ENCODE measurements around the gene ACTR8.

ACTR8 gene

GRCh38 chr3:53862241-53862640 lies 19.7 kb downstream of the ACTR8 start:
- DNase-seq, result no peak

DNA sequence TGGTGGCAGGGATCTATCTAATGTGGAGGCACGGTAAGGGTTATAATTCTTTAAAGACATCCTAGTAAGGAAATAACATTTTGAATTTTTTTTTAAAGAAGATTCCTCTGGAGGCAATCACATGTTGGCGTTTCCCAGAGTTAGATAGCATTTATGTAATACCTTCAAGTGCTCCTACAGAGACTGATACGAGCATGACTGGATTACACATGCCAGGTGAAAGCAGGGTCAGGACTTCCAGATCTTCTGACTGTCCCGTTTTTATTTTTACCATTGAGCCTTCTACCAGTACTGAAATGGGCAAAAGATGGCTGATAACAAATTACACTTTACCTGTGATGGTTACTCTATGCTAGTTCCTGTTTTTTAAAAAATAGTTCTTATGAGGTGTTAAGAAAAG lies 21.8 kb downstream of the ACTR8 start:
- no peak for DNase-seq

GRCh38 chr3:53859178-53859577 lies 22.8 kb downstream of the ACTR8 start:
- no peak for DNase-seq

DNA sequence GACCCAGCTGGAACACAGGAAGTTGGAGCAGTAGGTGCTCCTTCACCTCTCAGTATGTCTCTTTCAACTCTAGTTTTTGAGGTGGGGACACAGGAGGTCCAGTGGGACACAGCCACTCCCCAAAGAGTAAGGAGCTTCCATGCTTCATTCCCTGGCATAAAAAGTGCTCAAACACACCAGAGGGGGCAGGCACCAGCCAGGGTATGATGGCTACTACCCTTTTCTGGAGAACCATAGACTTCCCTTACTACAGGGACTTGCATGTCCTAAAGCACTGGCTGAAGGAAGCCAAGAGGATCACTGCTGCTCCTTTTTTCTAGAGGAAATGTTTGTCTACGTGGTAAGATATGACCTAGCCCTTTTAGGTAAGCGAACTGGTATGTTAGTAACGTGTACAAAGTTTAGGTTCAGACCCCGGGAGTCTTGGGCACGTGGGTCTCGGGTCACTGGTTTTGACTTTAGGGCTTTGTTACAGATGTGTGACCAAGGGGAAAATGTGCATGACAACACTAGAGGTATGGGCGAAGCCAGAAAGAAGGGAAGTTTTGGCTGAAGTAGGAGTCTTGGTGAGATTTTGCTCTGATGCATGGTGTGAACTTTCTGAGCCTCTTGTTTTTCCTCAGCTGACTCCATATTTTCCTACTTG lies 23.7 kb downstream of the ACTR8 start:
- no peak for DNase-seq

DNA sequence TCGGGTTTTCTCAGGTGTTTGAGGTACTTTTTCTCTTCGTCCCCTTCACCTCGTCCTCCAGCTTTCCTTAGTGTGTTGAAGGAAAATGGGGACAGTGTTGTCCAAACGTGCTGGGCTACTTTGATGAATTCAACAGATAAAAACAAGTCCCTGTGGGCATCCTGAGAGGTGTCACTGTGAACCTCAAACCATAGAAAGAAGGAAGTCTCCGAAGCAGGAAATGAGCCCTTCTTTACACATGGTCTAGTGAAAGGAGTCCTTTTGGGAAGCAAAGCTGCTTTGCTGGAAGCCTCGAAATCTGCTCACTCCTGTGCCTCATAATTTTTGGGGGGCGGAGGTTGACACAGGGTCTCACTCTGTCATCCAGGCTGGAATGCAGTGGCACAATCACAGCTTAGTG lies 25.0 kb downstream of the ACTR8 start:
- DNase-seq, result no peak

DNA sequence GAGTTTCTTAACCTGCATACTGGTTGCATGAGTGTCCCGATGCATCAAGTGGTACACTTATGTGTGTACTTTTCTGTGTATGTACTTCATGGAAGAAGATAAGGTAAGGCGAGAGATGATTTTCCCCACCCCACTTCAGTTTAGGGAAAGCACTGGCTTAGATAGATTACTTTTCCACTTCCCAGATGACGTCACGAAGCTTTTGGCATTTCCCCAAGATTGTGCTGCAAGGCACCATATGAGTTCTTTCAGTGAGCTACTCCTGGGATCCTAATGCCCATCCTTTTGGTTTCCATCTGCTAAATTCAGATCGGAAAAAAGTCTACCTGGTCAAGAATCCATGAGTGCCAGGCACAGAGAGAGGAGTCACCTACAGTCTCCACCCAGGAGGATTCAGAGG lies 31.1 kb downstream of the ACTR8 start:
- DNase-seq, result no peak

DNA sequence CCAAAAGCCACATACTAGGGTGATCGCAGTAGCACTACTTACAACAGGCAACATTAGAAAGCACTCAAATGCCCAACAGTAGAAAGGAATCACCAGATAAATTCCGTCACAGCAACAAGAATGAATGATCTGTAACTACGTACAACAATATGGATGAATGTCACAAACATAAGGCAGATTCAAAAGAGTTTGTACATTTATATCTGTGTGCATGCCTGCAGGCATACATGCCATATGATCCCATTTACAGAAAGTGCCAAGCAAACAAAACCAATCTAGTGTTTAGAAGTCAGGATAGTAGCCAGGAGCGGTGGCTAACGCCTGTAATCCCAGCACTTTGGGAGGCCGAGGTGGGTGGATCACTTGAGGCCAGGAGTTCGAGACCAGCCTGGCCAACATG lies 32.0 kb downstream of the ACTR8 start:
- no peak for DNase-seq

GRCh38 chr3:53846851-53847155 lies 35.1 kb downstream of the ACTR8 start:
- no peak for DNase-seq

GRCh38 chr3:53846134-53846850 lies 35.7 kb downstream of the ACTR8 start, which contains the start of the genes CHDH and IL17RB:
CHDH (minus strand) TSS chr3:53846419; CDS start chr3:53824008, 22,411 bp downstream.
IL17RB (plus strand) TSS chr3:53846568; CDS start chr3:53846589, 21 bp downstream.
- DNase-seq, result peak; percentile 44

- no peak for DNase-seq
Observed at GRCh38 chr3:53845881-53846133, 36.1 kb downstream of the ACTR8 start.

- DNase-seq, result peak; percentile 8
Observed at GRCh38 chr3:53845103-53845880, 36.7 kb downstream of the ACTR8 start.

DNA sequence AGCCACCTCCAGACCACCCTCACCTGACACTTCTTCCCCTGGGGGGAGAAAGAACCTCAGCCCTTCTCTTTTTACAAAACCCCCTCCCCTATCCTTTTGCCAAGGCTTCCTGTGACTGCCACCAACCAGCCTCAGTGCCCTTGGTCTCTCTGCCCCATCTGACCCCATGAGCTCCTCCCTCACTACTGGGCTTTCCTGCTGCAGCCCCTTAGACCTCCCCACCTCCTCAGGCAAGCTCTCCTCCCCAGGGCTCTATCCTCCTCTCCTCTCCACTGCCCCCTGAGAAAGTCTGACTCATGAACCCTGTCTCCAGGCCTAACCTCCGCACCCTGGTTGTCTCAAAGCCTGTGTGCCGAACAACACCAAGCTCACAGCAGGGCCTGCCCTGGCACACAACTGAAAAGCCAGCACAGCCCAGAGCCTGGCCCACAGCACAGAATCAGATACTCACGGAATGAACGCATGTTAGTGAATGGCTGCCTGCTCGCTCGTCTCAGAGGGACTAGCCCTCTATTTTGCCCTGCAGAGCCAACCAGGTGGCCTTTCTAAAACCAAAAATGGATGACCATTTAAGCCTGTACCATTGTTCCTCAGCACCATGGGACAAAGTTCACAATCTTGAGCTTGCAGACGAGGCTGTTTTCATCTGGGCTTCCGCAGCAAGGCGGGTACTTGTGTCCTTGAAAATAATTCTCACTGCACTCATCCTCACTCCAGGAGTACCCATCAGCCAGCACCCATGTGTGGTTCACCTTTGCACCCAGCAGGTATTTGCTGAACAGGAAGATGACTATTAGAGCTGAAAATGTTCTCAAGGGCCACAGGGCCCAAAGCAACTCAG lies 37.5 kb downstream of the ACTR8 start:
- DNase-seq, result no peak

DNA sequence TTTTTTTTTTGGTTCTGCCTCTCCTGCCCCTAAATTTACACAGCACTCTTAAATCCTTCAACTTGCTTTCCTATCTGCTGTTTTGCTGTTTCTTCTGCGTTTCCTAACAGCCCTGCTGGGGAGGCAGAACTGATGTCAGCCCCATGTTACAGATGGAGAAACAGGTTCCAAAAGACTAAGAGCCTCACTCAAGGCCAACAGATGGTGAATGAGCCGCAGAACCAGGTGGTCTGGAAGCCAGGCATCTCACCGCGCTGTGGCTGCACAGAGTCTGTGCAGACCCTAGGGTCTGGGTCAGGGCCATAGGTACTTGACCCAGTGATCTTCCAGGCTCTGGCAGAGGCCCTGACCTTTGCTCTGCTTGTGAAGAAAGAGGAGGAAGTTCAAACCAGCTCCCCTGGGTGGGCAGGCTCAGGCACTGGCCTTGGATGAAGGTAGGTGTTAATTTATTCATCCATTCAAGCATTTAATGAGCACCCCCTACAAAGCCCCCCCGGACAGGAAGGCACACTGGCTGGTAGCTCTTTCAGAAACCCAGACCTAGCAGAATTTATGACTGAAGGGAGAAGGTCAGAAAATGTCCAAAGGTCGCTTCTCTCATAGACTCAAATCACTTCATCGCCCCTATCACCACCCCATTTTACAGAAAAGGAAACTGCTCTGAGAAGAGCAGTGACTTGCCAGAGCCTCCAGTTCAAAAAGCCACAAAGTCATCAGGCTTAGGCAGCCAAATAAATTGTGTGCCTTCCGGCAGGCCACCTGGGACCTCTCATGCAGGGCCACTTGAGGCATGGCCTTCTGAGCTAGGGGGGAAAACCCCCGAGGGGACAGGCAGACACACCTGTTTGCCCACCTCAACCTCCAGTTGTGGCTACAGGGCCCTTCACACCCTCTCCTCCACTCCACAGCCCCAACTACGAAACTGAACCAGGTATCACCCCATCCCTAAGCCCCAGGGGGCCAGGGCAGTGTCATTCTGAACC lies 38.5 kb downstream of the ACTR8 start:
- no peak for DNase-seq

GRCh38 chr3:53842436-53843194 lies 39.3 kb downstream of the ACTR8 start:
- no peak for DNase-seq

- DNase-seq, result no peak
Observed at GRCh38 chr3:53841296-53841695, 40.7 kb downstream of the ACTR8 start.

GRCh38 chr3:53837331-53837730 lies 44.6 kb downstream of the ACTR8 start:
- DNase-seq, result no peak

- no peak for DNase-seq
Observed at GRCh38 chr3:53836084-53836872, 45.7 kb downstream of the ACTR8 start.

DNA sequence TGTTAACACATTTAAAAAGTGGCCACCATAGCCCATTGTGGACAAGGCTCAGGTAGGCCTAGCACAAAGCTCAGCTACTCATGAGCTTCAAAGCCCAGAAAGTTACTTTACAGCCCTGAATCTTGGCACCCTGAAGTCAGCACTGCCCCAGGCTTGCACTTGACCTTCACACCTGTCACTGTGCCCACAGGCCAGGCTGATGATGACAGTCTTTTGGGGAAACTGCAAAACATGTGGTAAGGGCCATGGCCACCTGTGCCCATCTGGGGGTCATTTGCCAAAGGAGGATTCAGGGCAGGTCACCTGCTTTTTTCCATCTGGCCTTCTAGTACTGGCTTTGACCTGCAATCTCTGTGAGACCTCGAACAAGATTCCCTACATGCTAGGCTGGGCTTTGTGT lies 46.7 kb downstream of the ACTR8 start:
- DNase-seq, result no peak

GRCh38 chr3:53834429-53835095 lies 47.4 kb downstream of the ACTR8 start:
- DNase-seq, result no peak

DNA sequence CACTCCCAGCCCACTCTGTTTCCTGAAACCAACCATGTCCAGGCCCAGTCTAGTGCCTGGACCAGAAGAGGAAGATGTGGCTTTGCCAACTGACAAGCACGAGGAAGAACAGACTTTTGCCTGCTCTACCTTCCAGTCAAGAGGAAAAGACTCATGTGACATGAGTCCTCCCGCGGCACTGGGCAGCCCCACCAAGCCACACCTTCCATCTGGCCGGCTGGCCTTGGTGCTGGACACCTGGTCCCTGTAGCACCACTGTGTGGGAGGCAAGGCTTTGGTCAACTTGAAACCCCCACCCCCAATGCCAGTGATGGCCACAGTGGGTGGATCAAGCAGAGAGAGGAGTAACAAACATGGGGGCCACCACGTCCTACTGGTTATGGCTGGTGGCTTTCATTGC lies 48.3 kb downstream of the ACTR8 start:
- no peak for DNase-seq

Data from activated CD4-positive, alpha-beta T cell treated with anti-CD3 and anti-CD28 coated beads, Interleukin-10, Interleukin-2, amounts not matched to agents 100 ng/mL and 50 ng/mL, durations not matched to agents 16 hours and 8 hours (primary cell).